ENCODE data around the gene MYLK4.
A peak's percentile ranks its signal among the peaks of the same experiment; 100 is the strongest.

MYLK4 gene

DNA sequence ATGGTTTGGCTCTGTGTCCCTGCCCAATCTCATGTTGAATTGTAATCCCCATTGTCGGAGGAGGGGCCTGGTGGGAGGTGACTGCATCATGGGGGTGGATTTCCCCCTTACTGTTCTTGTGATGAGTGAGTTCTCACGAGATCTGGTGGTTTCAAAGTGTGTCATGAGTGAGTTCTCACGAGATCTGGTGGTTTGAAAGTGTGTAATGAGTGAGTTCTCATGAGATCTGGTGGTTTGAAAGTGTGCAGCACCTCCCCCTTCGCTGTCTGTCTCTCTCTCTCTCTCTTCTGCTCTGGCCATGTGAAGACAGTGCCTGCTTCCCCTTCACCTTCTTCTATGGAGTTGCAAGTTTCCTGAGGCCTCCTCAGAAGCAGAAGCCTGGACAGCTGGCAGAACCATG, 87.6 kb downstream of the MYLK4 start:
- DNase-seq (ENCODE audit: low read depth in 2 of 2), result no peak

GRCh38 chr6:2661651-2662050, 89.1 kb downstream of the MYLK4 start:
- no peak for DNase-seq (ENCODE audit: low read depth in 2 of 2)

DNA sequence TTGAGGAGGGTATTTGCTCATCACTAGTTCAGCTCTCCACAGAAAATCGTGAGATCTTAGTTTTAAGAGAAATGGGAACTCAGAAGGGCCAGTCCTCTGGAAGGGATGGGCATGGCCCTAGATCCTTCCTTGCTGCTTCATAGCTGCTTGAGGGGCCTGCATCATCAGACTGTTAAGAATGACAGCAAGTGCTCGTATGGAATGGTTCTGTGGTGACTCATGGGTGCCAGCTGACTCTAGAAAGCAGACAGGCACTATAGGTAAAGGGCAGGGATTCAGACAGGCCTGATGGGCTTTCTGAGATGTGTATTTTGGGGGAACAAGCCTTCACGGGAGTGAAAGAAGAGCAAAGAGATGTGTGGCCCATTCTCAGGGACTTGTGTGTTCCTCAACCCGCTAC, 90.8 kb downstream of the MYLK4 start:
- DNase-seq (ENCODE audit: low read depth in 2 of 2), result no peak

- no peak for DNase-seq (ENCODE audit: low read depth in 2 of 2)
Observed at GRCh38 chr6:2659381-2659780, 91.3 kb downstream of the MYLK4 start.

DNA sequence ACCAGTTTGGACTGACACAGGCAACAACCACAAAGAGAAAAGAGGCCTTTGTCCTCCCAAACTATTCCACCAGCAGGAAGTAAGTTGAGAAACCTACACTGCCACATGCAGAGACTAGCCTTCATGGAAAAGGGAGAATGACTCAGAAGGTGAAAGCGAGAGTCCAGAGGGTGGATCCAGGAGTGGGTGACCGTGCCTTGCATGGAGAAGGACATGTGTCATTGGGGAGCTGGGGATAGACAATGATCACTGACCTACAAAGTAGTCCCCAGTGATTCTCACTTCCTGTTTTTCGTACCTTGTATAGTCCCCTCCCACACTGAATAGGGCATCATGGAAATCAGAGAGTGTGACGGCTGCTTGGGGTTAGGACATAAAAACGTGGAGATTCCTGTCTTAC, 91.9 kb downstream of the MYLK4 start:
- DNase-seq (ENCODE audit: low read depth in 2 of 2), result no peak

GRCh38 chr6:2656460-2657079, 94.2 kb downstream of the MYLK4 start:
- DNase-seq (ENCODE audit: low read depth in 2 of 2), result no peak

GRCh38 chr6:2655844-2656433, 94.8 kb downstream of the MYLK4 start:
- DNase-seq (ENCODE audit: low read depth in 2 of 2), result no peak

- no peak for DNase-seq (ENCODE audit: low read depth in 2 of 2)
Observed at GRCh38 chr6:2653369-2654032, 97.2 kb downstream of the MYLK4 start.

GRCh38 chr6:2652611-2653010, 98.1 kb downstream of the MYLK4 start:
- DNase-seq (ENCODE audit: low read depth in 2 of 2), result no peak

GRCh38 chr6:2651961-2652360, 98.8 kb downstream of the MYLK4 start:
- DNase-seq (ENCODE audit: low read depth in 2 of 2), result no peak

- no peak for DNase-seq (ENCODE audit: low read depth in 2 of 2)
Observed at GRCh38 chr6:2651536-2651935, 99.2 kb downstream of the MYLK4 start.

GRCh38 chr6:2646346-2646745, 104.4 kb downstream of the MYLK4 start:
- DNase-seq (ENCODE audit: low read depth in 2 of 2), result no peak

- no peak for DNase-seq (ENCODE audit: low read depth in 2 of 2)
Observed at GRCh38 chr6:2643935-2644539, 106.7 kb downstream of the MYLK4 start.

GRCh38 chr6:2643130-2643529, 107.6 kb downstream of the MYLK4 start:
- no peak for DNase-seq (ENCODE audit: low read depth in 2 of 2)

DNA sequence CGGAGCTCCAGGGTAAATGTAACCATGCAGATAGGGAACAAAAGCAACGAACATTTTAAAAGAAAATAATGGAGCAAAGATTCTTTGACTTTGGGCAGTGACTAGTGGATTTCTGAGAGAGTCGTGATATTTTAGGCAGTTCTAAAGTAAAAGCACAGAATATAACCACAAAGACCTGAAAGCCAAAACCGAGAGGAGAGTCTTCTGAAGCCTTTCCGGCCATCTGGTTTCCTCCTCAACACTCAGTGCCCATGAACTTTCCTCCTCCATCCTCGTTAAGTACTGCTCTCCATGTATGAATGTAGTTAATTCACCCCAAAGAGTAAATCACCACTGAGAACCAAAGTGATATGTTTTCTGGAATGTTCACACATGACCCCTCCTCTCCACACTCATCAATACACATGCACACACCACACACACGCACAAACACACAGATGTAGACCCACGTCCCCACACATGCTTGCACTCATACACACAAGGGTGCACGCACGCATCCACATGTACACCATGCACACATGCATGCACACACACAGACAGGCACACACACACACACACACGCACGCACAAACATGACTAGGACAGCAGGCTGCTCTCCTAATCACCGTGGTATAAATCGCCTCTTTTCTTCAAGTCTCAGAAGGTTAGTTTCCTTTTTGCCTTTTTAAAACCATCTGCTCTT, 109.5 kb downstream of the MYLK4 start:
- DNase-seq (ENCODE audit: low read depth in 2 of 2), result no peak

DNA sequence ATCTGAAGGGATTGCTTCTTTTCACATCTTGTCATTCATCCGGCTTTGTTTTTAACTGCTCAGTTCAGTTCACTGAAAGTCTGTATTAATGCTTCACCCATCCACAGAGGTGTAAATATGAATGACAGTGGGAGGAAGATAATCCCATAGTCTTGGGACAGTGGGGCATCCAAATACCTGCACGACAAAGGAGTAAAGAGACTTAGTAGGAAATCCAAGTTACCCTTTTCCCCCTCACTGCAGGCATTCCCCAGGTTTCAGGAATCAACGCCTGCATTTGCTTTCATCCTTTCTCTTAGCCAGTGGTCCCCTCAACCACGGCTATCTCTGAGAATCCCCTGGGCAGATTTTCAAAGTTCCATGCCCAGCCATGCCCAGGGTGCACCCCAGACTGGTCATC, 110.2 kb downstream of the MYLK4 start:
- DNase-seq (ENCODE audit: low read depth in 2 of 2), result no peak

DNA sequence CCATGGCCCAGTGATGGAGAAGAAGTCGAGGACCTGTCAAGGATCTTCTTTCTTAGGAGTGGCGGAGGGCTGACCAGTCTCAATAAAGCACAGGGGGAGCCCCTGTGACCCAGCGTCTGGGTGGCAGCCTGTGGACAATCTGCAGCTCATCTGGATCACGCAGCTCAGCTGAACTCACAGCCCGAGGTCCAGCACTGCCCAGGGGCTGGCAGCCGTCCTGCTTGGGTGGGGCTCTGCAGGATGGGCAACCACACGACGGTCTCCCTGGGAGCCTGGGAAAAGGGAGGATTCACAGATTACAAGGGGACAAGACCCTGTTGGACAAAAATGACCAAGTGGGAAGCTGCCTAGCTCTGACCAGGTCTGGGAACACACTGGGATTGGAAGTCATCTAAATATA, 110.8 kb downstream of the MYLK4 start:
- no peak for DNase-seq (ENCODE audit: low read depth in 2 of 2)

GRCh38 chr6:2639167-2639566, 111.6 kb downstream of the MYLK4 start:
- DNase-seq (ENCODE audit: low read depth in 2 of 2), result no peak

DNA sequence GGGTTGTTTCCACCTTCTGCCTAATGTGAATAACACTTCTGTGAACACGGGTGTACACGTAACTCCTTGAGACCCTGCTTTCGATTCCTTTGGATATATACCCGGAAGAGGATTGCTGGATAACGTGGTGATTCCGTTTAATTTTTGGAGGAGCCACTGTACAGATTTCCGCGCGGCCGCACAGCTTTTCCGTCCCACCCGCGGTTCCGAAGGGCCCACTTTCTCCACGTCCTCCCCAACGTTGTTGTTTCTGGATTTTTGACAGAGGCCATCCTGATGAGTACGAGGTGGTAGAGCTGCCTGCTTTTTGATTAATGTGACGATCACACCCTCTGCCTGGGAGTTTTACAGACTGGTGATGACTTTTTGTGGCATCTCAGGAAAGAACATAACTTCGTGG, 114.0 kb downstream of the MYLK4 start:
- no peak for DNase-seq (ENCODE audit: low read depth in 2 of 2)

DNA sequence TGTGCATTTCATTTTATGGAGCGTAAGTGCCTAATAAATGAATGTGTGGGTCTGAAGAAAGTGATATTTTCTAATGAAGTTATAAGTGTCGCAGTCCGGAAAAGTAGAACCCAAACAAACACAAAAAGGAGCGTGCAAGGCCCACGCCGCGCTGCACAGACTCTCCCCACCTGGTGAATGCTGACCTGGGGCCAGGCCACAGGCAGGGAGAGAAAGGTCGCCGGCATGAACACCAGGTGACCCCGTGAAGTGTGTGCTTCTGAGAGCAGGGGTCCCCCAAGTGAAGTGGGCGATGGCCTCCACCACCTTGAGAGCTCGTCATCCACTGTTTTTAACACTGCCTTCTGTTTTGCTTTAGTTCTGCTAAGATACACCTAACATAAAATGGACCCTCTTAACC, 114.8 kb downstream of the MYLK4 start:
- DNase-seq (ENCODE audit: low read depth in 2 of 2), result no peak

DNA sequence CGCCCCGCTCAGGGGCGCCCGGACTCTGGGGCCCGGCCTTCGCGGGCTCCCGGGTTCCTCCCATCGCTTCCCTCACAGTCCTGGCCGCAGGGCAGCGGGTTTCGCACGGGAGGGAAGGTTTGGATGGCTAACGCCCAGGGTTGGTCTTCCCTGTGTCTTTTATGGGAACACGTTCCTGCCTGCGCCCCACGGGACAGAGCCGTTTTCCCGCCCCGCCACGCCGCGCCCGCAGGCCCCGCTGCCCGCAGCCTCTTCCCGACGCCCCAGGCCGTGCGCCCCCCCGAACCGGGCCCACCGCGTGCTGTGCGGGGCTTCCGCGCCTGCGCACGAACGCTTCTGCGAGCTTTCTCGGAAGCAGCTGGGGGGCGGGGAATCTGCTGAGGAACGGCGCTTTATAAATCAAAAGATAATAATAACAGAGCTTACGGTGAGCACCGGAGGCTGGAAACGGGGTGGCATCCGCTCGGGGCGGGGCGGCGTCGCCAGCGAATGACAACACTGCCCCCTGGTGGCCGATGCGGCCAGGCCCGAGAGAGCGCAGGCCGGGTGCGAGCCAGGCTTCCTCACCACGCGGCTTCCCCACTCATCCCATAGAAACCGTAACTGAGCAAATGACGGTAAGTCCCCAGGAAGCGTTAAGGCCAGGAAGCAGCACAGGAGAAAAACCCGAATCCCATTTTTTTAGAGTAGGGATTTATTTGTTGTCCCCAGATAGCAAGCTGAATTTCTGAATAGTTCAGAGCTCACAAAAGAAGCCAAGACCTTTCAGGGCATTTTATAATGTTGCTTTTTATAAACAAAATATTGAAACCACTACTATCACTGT, 116.4 kb downstream of the MYLK4 start:
- peak; percentile 67 to 75 for DNase-seq (ENCODE audit: low read depth in 2 of 2)

- no peak for DNase-seq (ENCODE audit: low read depth in 2 of 2)
Observed at GRCh38 chr6:2633736-2634135, 117.0 kb downstream of the MYLK4 start.
